ENCODE data around the gene FBXL17.

Gene FBXL17

GRCh38 chr5:107968998-107969397 lies 412.9 kb downstream of the FBXL17 start:
- Histone ChIP-seq H3K36me3 (ENCODE audit: insufficient read depth, low read length) (no peaks in the 10 kb centered on the region), H3K27me3 (ENCODE audit: insufficient read depth, low read length) (no peaks in the 10 kb centered on the region), H2AFZ (ENCODE audit: low read depth, low read length) (no peak overlapping the region), H3K4me1 (ENCODE audit: insufficient read depth, low read length) (peaks cover 29% of the 10 kb centered on the region), H3K4me3 (ENCODE audit: low read length) (no peak overlapping the region), H3K9me3 (ENCODE audit: low read length) (no peaks in the 10 kb centered on the region)

- Histone ChIP-seq H3K36me3 (ENCODE audit: insufficient read depth, low read length) (no peaks in the 10 kb centered on the region), H3K4me1 (ENCODE audit: insufficient read depth, low read length) (peaks cover 23% of the 10 kb centered on the region), H2AFZ (ENCODE audit: low read depth, low read length) (no peak overlapping the region), H3K4me3 (ENCODE audit: low read length) (no peak overlapping the region), H3K9me3 (ENCODE audit: low read length) (no peaks in the 10 kb centered on the region), H3K27me3 (ENCODE audit: insufficient read depth, low read length) (no peaks in the 10 kb centered on the region)
Observed at GRCh38 chr5:107968406-107968843, 413.5 kb downstream of the FBXL17 start.

DNA sequence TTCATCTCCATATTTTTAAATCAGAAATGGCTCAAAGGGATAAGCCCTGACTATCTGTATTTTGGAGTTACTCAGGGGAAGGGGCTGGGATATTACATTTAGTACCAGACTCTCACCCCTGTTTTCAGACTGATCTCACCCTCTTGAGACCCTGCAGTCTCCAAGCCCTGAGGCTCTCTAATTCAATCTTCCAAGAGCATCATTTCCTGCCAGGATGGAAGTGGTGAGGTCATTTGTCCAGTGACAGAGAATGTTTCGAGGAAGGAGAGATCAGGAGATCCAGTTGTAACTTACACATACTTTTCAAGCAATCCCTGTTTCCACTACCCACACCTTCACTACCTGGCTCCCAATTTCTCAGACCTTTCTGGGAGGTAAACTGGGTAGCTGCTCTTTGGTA lies 415.7 kb downstream of the FBXL17 start:
- Histone ChIP-seq H3K4me3 (ENCODE audit: low read length) (no peak overlapping the region), H3K9me3 (ENCODE audit: low read length) (no peaks in the 10 kb centered on the region), H2AFZ (ENCODE audit: low read depth, low read length) (no peak overlapping the region), H3K36me3 (ENCODE audit: insufficient read depth, low read length) (no peaks in the 10 kb centered on the region), H3K27me3 (ENCODE audit: insufficient read depth, low read length) (no peaks in the 10 kb centered on the region), H3K4me1 (ENCODE audit: insufficient read depth, low read length) (peaks cover under 1% of the 10 kb centered on the region)

DNA sequence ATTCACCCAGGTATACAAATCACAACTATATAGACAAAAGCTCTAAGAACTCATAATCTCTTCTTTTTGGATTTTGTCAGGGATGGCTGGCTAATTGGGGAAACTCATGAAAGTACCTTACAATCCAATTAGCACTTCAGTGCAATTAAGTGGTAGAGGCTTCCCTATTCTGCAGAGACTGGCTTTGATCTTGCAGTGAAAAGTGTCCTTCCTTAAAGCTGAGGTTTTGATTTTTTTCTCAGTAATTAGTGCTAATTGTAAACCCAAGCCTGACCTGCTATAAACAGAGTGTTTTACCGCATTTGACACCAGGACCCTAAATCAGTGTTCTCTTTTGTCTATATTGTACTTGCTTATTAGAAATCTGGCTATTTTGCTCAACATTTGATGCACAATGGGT lies 417.2 kb downstream of the FBXL17 start:
- no peaks in the 10 kb centered on the region for H3K4me1 ChIP-seq (ENCODE audit: insufficient read depth, low read length)
- H2AFZ ChIP-seq (ENCODE audit: low read depth, low read length), result no peak overlapping the region
- no peak overlapping the region for H3K4me3 ChIP-seq (ENCODE audit: low read length)
- no peaks in the 10 kb centered on the region for H3K9me3 ChIP-seq (ENCODE audit: low read length)
- no peaks in the 10 kb centered on the region for H3K36me3 ChIP-seq (ENCODE audit: insufficient read depth, low read length)
- H3K27me3 ChIP-seq (ENCODE audit: insufficient read depth, low read length), result no peaks in the 10 kb centered on the region

- H3K36me3 ChIP-seq (ENCODE audit: insufficient read depth, low read length), result no peaks in the 10 kb centered on the region
- no peak overlapping the region for H3K4me3 ChIP-seq (ENCODE audit: low read length)
- H2AFZ ChIP-seq (ENCODE audit: low read depth, low read length), result no peak overlapping the region
- no peaks in the 10 kb centered on the region for H3K27me3 ChIP-seq (ENCODE audit: insufficient read depth, low read length)
- H3K9me3 ChIP-seq (ENCODE audit: low read length), result no peaks in the 10 kb centered on the region
- no peaks in the 10 kb centered on the region for H3K4me1 ChIP-seq (ENCODE audit: insufficient read depth, low read length)
Observed at GRCh38 chr5:107959573-107960279, 422.2 kb downstream of the FBXL17 start.

- Histone ChIP-seq H3K4me1 (ENCODE audit: insufficient read depth, low read length) (peaks cover 4% of the 10 kb centered on the region), H3K9me3 (ENCODE audit: low read length) (no peaks in the 10 kb centered on the region), H2AFZ (ENCODE audit: low read depth, low read length) (no peak overlapping the region), H3K36me3 (ENCODE audit: insufficient read depth, low read length) (no peaks in the 10 kb centered on the region), H3K27me3 (ENCODE audit: insufficient read depth, low read length) (no peaks in the 10 kb centered on the region), H3K4me3 (ENCODE audit: low read length) (no peak overlapping the region)
Observed at GRCh38 chr5:107958861-107959260, 423.0 kb downstream of the FBXL17 start.

DNA sequence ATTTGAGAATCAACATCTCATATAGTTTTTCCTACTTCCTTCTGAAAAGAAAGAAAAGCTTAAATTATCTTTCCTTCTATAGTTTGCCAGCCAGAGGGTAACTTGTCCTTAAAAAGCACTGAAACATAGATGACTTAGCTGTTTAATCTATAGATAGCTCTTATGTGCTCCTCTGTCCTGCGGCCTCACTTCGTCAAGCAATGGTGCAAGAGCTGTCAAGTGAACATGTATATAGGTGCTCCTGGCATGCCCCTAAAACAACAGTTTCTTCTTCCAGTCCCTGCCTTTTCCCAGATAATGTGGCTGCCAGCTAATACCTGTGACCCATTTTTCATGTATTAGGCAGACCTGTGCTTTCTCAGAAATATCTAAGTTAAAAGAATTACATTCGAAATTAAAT lies 423.5 kb downstream of the FBXL17 start:
- Histone ChIP-seq H2AFZ (ENCODE audit: low read depth, low read length) (no peak overlapping the region), H3K4me3 (ENCODE audit: low read length) (no peak overlapping the region), H3K36me3 (ENCODE audit: insufficient read depth, low read length) (no peaks in the 10 kb centered on the region), H3K9me3 (ENCODE audit: low read length) (no peaks in the 10 kb centered on the region), H3K4me1 (ENCODE audit: insufficient read depth, low read length) (peaks cover 4% of the 10 kb centered on the region), H3K27me3 (ENCODE audit: insufficient read depth, low read length) (no peaks in the 10 kb centered on the region)

GRCh38 chr5:107957051-107957450 lies 424.8 kb downstream of the FBXL17 start:
- no peaks in the 10 kb centered on the region for H3K27me3 ChIP-seq (ENCODE audit: insufficient read depth, low read length)
- H3K36me3 ChIP-seq (ENCODE audit: insufficient read depth, low read length), result no peaks in the 10 kb centered on the region
- no peaks in the 10 kb centered on the region for H3K9me3 ChIP-seq (ENCODE audit: low read length)

GRCh38 chr5:107955321-107955720 lies 426.6 kb downstream of the FBXL17 start:
- peaks cover 14% of the 10 kb centered on the region for H3K4me1 ChIP-seq (ENCODE audit: insufficient read depth, low read length)
- H3K36me3 ChIP-seq (ENCODE audit: insufficient read depth, low read length), result no peaks in the 10 kb centered on the region
- no peak overlapping the region for H3K4me3 ChIP-seq (ENCODE audit: low read length)
- no peaks in the 10 kb centered on the region for H3K9me3 ChIP-seq (ENCODE audit: low read length)
- H2AFZ ChIP-seq (ENCODE audit: low read depth, low read length), result no peak overlapping the region
- H3K27me3 ChIP-seq (ENCODE audit: insufficient read depth, low read length), result no peaks in the 10 kb centered on the region

More at GRCh38 chr5:107957051-107957450, 424.8 kb downstream of the FBXL17 start:
- Histone ChIP-seq H3K4me3 (ENCODE audit: low read length) (no peak overlapping the region), H3K4me1 (ENCODE audit: insufficient read depth, low read length) (peaks cover 4% of the 10 kb centered on the region), H2AFZ (ENCODE audit: low read depth, low read length) (no peak overlapping the region)

DNA sequence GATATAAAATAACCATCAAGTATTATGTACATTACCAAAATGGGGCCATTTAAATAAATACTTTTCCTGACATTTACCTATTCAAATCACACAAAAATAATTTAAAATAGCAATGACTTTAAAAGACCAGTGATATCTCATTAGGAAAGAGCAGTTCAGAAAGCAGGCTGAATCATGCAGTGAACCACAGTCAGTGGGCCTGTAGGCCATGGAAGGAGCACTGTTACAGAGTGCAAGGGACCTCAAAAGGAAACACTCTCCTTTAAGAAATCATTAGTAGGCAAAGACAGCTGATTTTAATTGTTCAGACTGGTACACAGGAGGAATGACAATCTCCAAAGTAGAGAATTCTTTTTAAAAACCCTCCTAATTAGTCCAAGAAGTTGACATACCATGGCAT lies 427.6 kb downstream of the FBXL17 start:
- peaks cover 14% of the 10 kb centered on the region for H3K4me1 ChIP-seq (ENCODE audit: insufficient read depth, low read length)
- H3K9me3 ChIP-seq (ENCODE audit: low read length), result no peaks in the 10 kb centered on the region
- H3K4me3 ChIP-seq (ENCODE audit: low read length), result no peak overlapping the region
- H2AFZ ChIP-seq (ENCODE audit: low read depth, low read length), result no peak overlapping the region
- no peaks in the 10 kb centered on the region for H3K36me3 ChIP-seq (ENCODE audit: insufficient read depth, low read length)
- H3K27me3 ChIP-seq (ENCODE audit: insufficient read depth, low read length), result no peaks in the 10 kb centered on the region

DNA sequence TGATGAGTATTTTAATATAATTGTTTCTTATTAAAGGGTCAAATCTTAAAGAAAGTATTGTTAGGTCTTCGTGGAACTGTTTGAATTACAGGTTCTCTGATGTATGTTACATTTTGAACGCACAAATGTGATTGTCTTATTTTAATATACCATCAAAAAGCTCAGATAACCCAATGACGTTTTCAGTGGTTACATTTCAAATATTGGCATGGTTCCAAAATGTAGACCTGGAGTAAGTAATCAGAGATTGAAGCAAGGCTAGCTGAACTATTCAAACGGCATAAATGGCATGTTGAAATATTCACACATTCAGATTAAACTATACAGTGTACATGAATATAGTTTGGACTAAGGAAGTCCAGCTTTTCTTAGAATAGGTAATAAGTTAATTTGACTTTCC lies 429.4 kb downstream of the FBXL17 start:
- H3K4me1 ChIP-seq (ENCODE audit: insufficient read depth, low read length), result peaks cover 16% of the 10 kb centered on the region
- H2AFZ ChIP-seq (ENCODE audit: low read depth, low read length), result no peak overlapping the region
- H3K9me3 ChIP-seq (ENCODE audit: low read length), result no peaks in the 10 kb centered on the region
- H3K4me3 ChIP-seq (ENCODE audit: low read length), result no peak overlapping the region
- H3K27me3 ChIP-seq (ENCODE audit: insufficient read depth, low read length), result no peaks in the 10 kb centered on the region
- no peaks in the 10 kb centered on the region for H3K36me3 ChIP-seq (ENCODE audit: insufficient read depth, low read length)

- H2AFZ ChIP-seq (ENCODE audit: low read depth, low read length), result no peak overlapping the region
- H3K36me3 ChIP-seq (ENCODE audit: insufficient read depth, low read length), result no peaks in the 10 kb centered on the region
- peaks cover 16% of the 10 kb centered on the region for H3K4me1 ChIP-seq (ENCODE audit: insufficient read depth, low read length)
- no peaks in the 10 kb centered on the region for H3K9me3 ChIP-seq (ENCODE audit: low read length)
- no peak overlapping the region for H3K4me3 ChIP-seq (ENCODE audit: low read length)
- H3K27me3 ChIP-seq (ENCODE audit: insufficient read depth, low read length), result no peaks in the 10 kb centered on the region
Observed at GRCh38 chr5:107951309-107951708, 430.6 kb downstream of the FBXL17 start.

DNA sequence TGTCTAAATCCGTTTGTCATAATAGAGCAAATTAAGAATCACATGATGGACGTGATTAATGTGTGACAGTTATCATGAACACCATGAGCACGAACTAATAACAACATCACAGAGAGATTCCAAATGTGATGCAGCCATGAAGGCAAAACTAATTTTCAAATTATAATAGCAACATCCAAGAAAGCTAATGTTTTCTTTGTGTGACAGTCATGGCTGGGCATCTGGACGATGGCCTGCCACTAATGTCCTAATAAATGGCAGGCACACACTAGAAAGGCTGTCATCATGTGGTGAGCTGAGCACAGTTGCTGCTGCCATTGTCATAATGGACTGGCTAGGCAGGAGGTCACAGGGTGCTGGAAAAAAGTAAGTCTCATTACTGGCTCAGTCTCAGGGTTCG lies 431.1 kb downstream of the FBXL17 start:
- Histone ChIP-seq H3K27me3 (ENCODE audit: insufficient read depth, low read length) (no peaks in the 10 kb centered on the region), H3K4me1 (ENCODE audit: insufficient read depth, low read length) (peaks cover 16% of the 10 kb centered on the region), H3K36me3 (ENCODE audit: insufficient read depth, low read length) (no peaks in the 10 kb centered on the region), H3K4me3 (ENCODE audit: low read length) (no peak overlapping the region), H3K9me3 (ENCODE audit: low read length) (no peaks in the 10 kb centered on the region), H2AFZ (ENCODE audit: low read depth, low read length) (no peak overlapping the region)
